ENCODE results near the gene ABI2. TPM values are rescaled to one million over a fixed set of nuclear protein-coding genes. Genes with fewer than 3 reads are reported as not detected.

The ABI2 gene
- total RNA-seq, 1 donor from 2014 or later, result 32.7 TPM

- intact Hi-C loops (cut with micrococcal nuclease), result loop anchor here (5.0 kb wide), 1 partner anchor 619 kb away; no protein-coding TSS in a partner anchor
- no peak for DNase-seq
- Mint-ChIP-seq H3K27ac (no peak overlapping the region), H3K36me3 (ENCODE audit: low read depth) (peaks cover 6% of the 10 kb centered on the region), H3K27me3 (no peaks in the 10 kb centered on the region), H3K4me3 (no peak overlapping the region), H3K4me1 (peaks cover 12% of the 10 kb centered on the region), H3K9me3 (no peaks in the 10 kb centered on the region)
Observed at GRCh38 chr2:203451011-203451410, 122.8 kb downstream of the ABI2 start.

- DNase-seq, result no peak
- Mint-ChIP-seq H3K4me3 (no peak overlapping the region), H3K27ac (no peak overlapping the region), H3K36me3 (ENCODE audit: low read depth) (peaks cover 4% of the 10 kb centered on the region), H3K27me3 (no peaks in the 10 kb centered on the region), H3K9me3 (no peaks in the 10 kb centered on the region), H3K4me1 (peaks cover 5% of the 10 kb centered on the region)
- intact Hi-C loops (cut with micrococcal nuclease), result loop anchor here (5.0 kb wide), 1 partner anchor 619 kb away; no protein-coding TSS in a partner anchor
Observed at GRCh38 chr2:203451689-203452088, 123.5 kb downstream of the ABI2 start.

- H3K27ac Mint-ChIP-seq, result no peak overlapping the region
- H3K4me3 Mint-ChIP-seq, result no peak overlapping the region
- H3K4me1 Mint-ChIP-seq, result peaks cover 1% of the 10 kb centered on the region
- no peaks in the 10 kb centered on the region for H3K27me3 Mint-ChIP-seq
- intact Hi-C loops (cut with micrococcal nuclease), result loop anchor here (1.0 to 5.0 kb wide), 3 partner anchors 229 to 879 kb away; no protein-coding TSS in a partner anchor
- H3K9me3 Mint-ChIP-seq, result no peaks in the 10 kb centered on the region
- peak; percentile 79 for DNase-seq
- H3K36me3 Mint-ChIP-seq (ENCODE audit: low read depth), result peaks cover 1% of the 10 kb centered on the region
Observed at GRCh38 chr2:203453858-203454451, 125.8 kb downstream of the ABI2 start.

DNA sequence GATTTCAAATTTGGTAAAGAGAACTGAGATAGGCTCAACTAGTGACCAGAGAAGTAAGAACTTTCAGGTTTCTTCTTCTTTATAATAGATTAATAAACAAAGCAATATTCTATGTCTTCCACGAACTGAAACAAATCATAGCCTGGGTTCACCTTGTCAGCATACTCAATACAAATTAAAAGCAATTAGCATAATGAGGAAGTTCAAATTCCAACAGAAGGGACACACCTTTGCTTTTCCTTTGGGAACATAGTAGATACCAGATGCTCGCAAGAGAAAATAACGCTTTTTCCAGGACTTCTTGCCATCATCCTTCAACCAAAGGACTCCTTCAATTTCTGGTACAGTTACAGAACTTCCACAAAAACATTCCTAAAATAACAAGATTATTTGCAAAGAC is 127.0 kb downstream of the ABI2 start:
- peaks cover 1% of the 10 kb centered on the region for H3K36me3 Mint-ChIP-seq (ENCODE audit: low read depth)
- no peaks in the 10 kb centered on the region for H3K27me3 Mint-ChIP-seq
- no peak overlapping the region for H3K27ac Mint-ChIP-seq
- no peaks in the 10 kb centered on the region for H3K9me3 Mint-ChIP-seq
- peaks cover 1% of the 10 kb centered on the region for H3K4me1 Mint-ChIP-seq
- intact Hi-C loops (cut with micrococcal nuclease), result loop anchor here (2.0 kb wide), 1 partner anchor 880 kb away; no protein-coding TSS in a partner anchor
- no peak for DNase-seq
- no peak overlapping the region for H3K4me3 Mint-ChIP-seq

DNA sequence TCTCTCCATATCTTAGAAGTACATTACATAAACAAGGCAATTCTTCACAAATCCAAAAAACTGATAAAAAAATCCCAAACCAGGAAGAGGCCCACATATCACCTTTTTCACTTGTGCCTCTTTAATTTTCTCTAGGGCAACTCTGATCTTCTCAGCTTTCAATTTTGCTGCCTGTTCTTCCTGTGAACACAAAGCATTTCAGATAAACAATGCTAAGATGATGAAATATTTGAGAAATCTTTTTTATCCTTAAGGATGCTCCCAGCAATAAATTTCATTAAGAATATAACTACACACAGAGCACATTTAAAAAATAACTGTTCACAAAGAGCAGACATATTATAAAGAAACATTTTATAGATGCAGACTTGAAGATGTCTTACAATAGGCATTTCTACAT is 133.6 kb downstream of the ABI2 start:
- H3K27me3 Mint-ChIP-seq, result peaks cover 2% of the 10 kb centered on the region
- intact Hi-C loops (cut with micrococcal nuclease), result no loop called here
- no peak overlapping the region for H3K27ac Mint-ChIP-seq
- H3K36me3 Mint-ChIP-seq (ENCODE audit: low read depth), result no peaks in the 10 kb centered on the region
- DNase-seq, result no peak
- no peaks in the 10 kb centered on the region for H3K9me3 Mint-ChIP-seq
- no peaks in the 10 kb centered on the region for H3K4me1 Mint-ChIP-seq
- H3K4me3 Mint-ChIP-seq, result no peak overlapping the region

DNA sequence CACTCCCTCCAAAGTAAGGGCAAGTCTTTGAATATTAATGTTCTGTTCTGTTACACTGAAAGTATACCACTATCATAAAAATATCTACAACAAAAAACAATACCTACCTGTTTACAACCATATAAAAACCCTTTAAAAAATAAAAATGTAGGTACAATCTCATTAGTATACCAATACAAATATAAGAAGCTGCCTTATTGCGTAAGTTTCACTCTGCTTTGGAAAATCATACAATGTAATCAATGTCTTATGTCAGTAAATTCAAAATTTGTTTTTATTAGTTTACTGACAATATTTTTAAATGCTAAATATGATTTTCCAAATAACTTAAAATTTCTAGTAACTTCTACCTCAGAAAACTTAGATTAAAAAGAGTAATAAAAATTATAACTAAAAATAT is 134.1 kb downstream of the ABI2 start:
- H3K36me3 Mint-ChIP-seq (ENCODE audit: low read depth), result no peaks in the 10 kb centered on the region
- H3K4me1 Mint-ChIP-seq, result no peaks in the 10 kb centered on the region
- H3K27ac Mint-ChIP-seq, result no peak overlapping the region
- H3K27me3 Mint-ChIP-seq, result peaks cover 2% of the 10 kb centered on the region
- DNase-seq, result no peak
- no peaks in the 10 kb centered on the region for H3K9me3 Mint-ChIP-seq
- H3K4me3 Mint-ChIP-seq, result no peak overlapping the region
- intact Hi-C loops (cut with micrococcal nuclease), result no loop called here

- Mint-ChIP-seq H3K27ac (no peak overlapping the region), H3K9me3 (no peaks in the 10 kb centered on the region), H3K4me3 (no peak overlapping the region), H3K36me3 (ENCODE audit: low read depth) (no peaks in the 10 kb centered on the region), H3K4me1 (no peaks in the 10 kb centered on the region), H3K27me3 (peaks cover 2% of the 10 kb centered on the region)
- no peak for DNase-seq
- intact Hi-C loops (cut with micrococcal nuclease), result no loop called here
Observed at GRCh38 chr2:203463266-203463678, 135.1 kb downstream of the ABI2 start.

GRCh38 chr2:203469546-203469945 is 141.4 kb downstream of the ABI2 start:
- Mint-ChIP-seq H3K4me3 (no peak overlapping the region), H3K27me3 (peaks cover 2% of the 10 kb centered on the region), H3K36me3 (ENCODE audit: low read depth) (no peaks in the 10 kb centered on the region), H3K4me1 (no peaks in the 10 kb centered on the region), H3K9me3 (no peaks in the 10 kb centered on the region), H3K27ac (no peak overlapping the region)
- DNase-seq, result no peak
- intact Hi-C loops (cut with micrococcal nuclease), result no loop called here

DNA sequence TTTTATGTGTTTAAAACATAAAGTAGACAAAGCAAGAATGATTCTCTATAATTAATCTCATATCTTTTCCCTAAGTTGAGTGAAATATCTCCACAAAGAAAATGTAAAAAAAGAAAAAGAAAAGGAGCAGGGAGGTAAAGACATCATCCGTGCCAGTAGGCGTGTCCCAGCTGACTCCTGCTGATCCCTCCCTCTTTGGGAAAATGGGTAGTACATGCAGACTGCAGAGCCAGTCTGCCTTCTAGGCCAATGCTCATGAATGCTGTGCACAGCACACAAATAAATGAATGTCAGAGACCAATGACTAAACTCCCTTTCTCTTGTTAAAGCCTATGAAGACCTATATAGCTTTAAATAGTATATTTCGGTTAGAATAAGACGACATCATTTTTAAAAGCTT is 142.2 kb downstream of the ABI2 start:
- H3K4me1 Mint-ChIP-seq, result no peaks in the 10 kb centered on the region

GRCh38 chr2:203471323-203471722 is 143.1 kb downstream of the ABI2 start:
- Mint-ChIP-seq H3K27ac (no peak overlapping the region), H3K4me3 (no peak overlapping the region), H3K9me3 (no peaks in the 10 kb centered on the region), H3K27me3 (no peaks in the 10 kb centered on the region), H3K36me3 (ENCODE audit: low read depth) (no peaks in the 10 kb centered on the region), H3K4me1 (no peaks in the 10 kb centered on the region)
- DNase-seq, result no peak
- intact Hi-C loops (cut with micrococcal nuclease), result no loop called here

More for the DNA sequence above, 142.2 kb downstream of the ABI2 start:
- Mint-ChIP-seq H3K36me3 (ENCODE audit: low read depth) (no peaks in the 10 kb centered on the region), H3K27ac (no peak overlapping the region), H3K27me3 (peaks cover 2% of the 10 kb centered on the region), H3K9me3 (no peaks in the 10 kb centered on the region), H3K4me3 (no peak overlapping the region)
- DNase-seq, result no peak
- intact Hi-C loops (cut with micrococcal nuclease), result no loop called here

- no peak for DNase-seq
- Mint-ChIP-seq H3K27ac (no peak overlapping the region), H3K27me3 (no peaks in the 10 kb centered on the region), H3K4me1 (no peaks in the 10 kb centered on the region), H3K36me3 (ENCODE audit: low read depth) (no peaks in the 10 kb centered on the region), H3K4me3 (no peak overlapping the region), H3K9me3 (no peaks in the 10 kb centered on the region)
- intact Hi-C loops (cut with micrococcal nuclease), result no loop called here
Observed at GRCh38 chr2:203476881-203477280, 148.7 kb downstream of the ABI2 start.

DNA sequence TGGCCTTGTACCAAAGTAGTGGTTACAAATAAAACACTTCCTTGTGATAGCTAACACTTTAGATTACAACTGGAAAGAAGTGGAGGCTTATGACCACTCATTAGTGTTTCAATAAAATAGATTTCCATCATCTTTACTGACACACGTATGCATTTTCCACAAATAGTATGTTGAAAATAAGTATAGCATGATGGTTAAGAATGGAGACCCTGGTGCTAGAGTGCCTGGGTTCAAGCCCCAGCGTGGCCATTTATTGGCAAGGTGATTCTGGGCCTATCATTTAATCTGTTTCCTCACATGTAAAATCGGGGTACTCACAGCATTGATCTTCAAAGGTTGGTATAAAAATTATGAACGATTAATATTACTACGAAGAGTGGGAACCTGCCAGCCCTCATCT is 152.4 kb downstream of the ABI2 start:
- H3K27ac Mint-ChIP-seq, result no peak overlapping the region
- peaks cover 7% of the 10 kb centered on the region for H3K4me1 Mint-ChIP-seq
- no peak overlapping the region for H3K4me3 Mint-ChIP-seq
- no peaks in the 10 kb centered on the region for H3K27me3 Mint-ChIP-seq
- no peak for DNase-seq
- H3K36me3 Mint-ChIP-seq (ENCODE audit: low read depth), result no peaks in the 10 kb centered on the region
- intact Hi-C loops (cut with micrococcal nuclease), result loop anchor here (5.0 kb wide), 1 partner anchor 117 kb away; no protein-coding TSS in a partner anchor
- no peaks in the 10 kb centered on the region for H3K9me3 Mint-ChIP-seq

DNA sequence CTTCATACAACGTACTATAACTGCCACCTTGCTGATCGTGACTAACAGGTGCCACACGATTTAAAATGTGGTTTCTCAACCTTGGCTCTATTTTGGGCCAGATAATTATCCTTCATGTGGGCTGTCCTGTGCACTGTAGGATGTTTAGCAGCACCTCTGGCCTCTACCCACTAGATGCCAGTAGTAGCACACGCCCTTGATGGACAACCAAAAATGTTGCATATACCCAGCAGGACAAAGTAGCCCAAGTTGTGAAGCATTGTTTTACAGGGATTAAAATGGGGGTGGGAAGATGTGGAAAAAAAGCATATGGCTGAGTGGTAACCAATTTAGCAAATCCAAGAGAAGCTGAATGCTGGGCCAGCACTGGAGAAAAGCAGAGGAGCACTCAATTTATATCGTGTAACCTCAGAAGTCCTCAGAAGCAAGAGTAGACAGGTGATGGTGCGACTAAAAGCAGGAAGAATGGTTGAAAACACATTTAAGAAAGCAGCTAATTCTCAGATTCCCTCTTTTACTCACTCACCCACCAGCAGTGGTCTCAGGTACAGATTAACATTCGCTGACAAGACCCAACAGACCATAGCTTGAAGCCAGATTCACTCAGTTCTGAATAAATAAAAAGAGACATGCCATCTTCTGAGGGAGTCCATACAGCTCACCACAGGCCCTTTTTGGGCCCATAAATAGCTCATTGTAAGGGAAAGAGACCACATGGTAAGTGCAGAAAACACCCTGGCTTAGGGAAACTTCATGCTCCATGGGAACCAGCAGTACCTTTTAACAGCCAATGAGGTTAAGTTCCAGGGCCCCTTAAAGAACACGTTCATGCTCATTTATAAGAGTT is 156.3 kb downstream of the ABI2 start:
- Mint-ChIP-seq H3K27me3 (no peaks in the 10 kb centered on the region), H3K4me3 (no peak overlapping the region), H3K4me1 (peaks cover 7% of the 10 kb centered on the region), H3K9me3 (no peaks in the 10 kb centered on the region), H3K36me3 (ENCODE audit: low read depth) (no peaks in the 10 kb centered on the region), H3K27ac (peak overlapping the region; percentile 9)
- intact Hi-C loops (cut with micrococcal nuclease), result loop anchor here (1.0 to 5.0 kb wide), 6 partner anchors 113 to 425 kb away; no protein-coding TSS in a partner anchor
- peak; percentile 84 for DNase-seq

DNA sequence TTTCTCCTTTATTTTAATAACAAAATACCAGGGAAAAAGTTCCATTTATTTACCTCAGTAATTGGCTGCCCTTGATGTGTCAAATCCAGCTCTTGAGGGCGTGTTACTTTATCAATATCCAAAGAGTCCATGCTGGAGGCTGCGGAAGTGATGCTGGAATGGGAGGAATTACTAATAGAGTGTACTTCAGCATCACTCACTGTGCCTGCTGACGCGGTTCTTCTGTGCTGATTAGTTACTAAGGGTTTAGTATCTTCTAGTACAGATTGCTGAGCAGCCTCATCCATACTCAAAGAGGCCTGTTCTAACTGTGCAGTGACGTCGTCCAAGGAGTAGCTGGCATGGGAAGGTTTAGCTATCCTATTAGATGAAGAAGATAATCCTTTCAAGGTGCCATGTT is 161.3 kb downstream of the ABI2 start:
- Mint-ChIP-seq H3K36me3 (ENCODE audit: low read depth) (peaks cover 2% of the 10 kb centered on the region), H3K27ac (no peak overlapping the region), H3K4me3 (no peak overlapping the region), H3K4me1 (peaks cover 8% of the 10 kb centered on the region), H3K27me3 (no peaks in the 10 kb centered on the region), H3K9me3 (no peaks in the 10 kb centered on the region)
- DNase-seq, result no peak
- intact Hi-C loops (cut with micrococcal nuclease), result no loop called here
